ENCODE results near the gene CIB4. TPM values are rescaled to one million over a fixed set of nuclear protein-coding genes. Genes with fewer than 3 reads are reported as not detected.

CIB4 gene
- total and polyA plus RNA-seq, 7 donors, result not detected

- 74 to 91% (median 82%) methylated on average over 3 of the region's 3 CpGs for WGBS, 3 donors
- no peak for ATAC-seq
- H3K4me1 ChIP-seq, result no peaks in the 10 kb centered on the region
- peaks cover 0 to 9% (median 0%) of the 10 kb centered on the region in 3 donors for H3K27me3 ChIP-seq (ENCODE audit: insufficient read depth in 3 of 3, low read length in 2 of 3)
- H3K27ac ChIP-seq, result no peak overlapping the region
- no peak overlapping the region for H3K4me3 ChIP-seq
- no peak for DNase-seq
- TF ChIP-seq CTCF (IDR thresholded peaks at IDR 0.05), result no peak
- H3K9me3 ChIP-seq, result no peaks in the 10 kb centered on the region
- H3K36me3 ChIP-seq (ENCODE audit: insufficient read depth in 1 of 2, low read depth in 1 of 2), result no peaks in the 10 kb centered on the region
- intact Hi-C loops (cut with DNase I), result no loop called here
Measured at GRCh38 chr2:26654061-26654340, 12.8 kb upstream of the CIB4 start.

GRCh38 chr2:26653207-26654060, 12.3 kb upstream of the CIB4 start:
- no peaks in the 10 kb centered on the region for H3K36me3 ChIP-seq (ENCODE audit: insufficient read depth in 1 of 2, low read depth in 1 of 2)
- intact Hi-C loops (cut with DNase I), result no loop called here
- TF ChIP-seq CTCF (IDR thresholded peaks at IDR 0.05), result no peak
- H3K4me3 ChIP-seq, result no peak overlapping the region
- 81 to 87% (median 85%) methylated on average over 13 of the region's 13 CpGs for WGBS, 3 donors
- ATAC-seq (no peak), DNase-seq (no peak)
- peaks cover 0 to 15% (median 0%) of the 10 kb centered on the region in 3 donors for H3K27me3 ChIP-seq (ENCODE audit: insufficient read depth in 3 of 3, low read length in 2 of 3)
- no peaks in the 10 kb centered on the region for H3K9me3 ChIP-seq
- H3K27ac ChIP-seq, result no peak overlapping the region
- no peaks in the 10 kb centered on the region for H3K4me1 ChIP-seq

- Histone ChIP-seq H3K9me3 (no peaks in the 10 kb centered on the region), H3K27me3 (ENCODE audit: insufficient read depth in 3 of 3, low read length in 2 of 3) (peaks cover 0 to 19% (median 0%) of the 10 kb centered on the region in 3 donors), H3K4me3 (no peak overlapping the region), H3K4me1 (no peaks in the 10 kb centered on the region), H3K36me3 (ENCODE audit: insufficient read depth in 1 of 2, low read depth in 1 of 2) (no peaks in the 10 kb centered on the region), H3K27ac (no peak overlapping the region)
- ATAC-seq (peak in 1 of 4 donors; percentile 50), DNase-seq (peak in 1 of 2 donors; percentile 69)
- TF ChIP-seq CTCF (IDR thresholded peaks at IDR 0.05), result no peak
- WGBS, 3 donors, result 48 to 53% (median 49%) methylated on average over 12 of the region's 12 CpGs
- intact Hi-C loops (cut with DNase I), result no loop called here
Measured at GRCh38 chr2:26652361-26653041, 11.3 kb upstream of the CIB4 start.

GRCh38 chr2:26651799-26652198, 10.6 kb upstream of the CIB4 start:
- WGBS, 3 donors, result 72 to 78% (median 75%) methylated on average over 7 of the region's 7 CpGs
- no peak for ATAC-seq
- Histone ChIP-seq H3K4me3 (no peak overlapping the region), H3K9me3 (no peaks in the 10 kb centered on the region), H3K36me3 (ENCODE audit: insufficient read depth in 1 of 2, low read depth in 1 of 2) (no peaks in the 10 kb centered on the region), H3K27ac (no peak overlapping the region), H3K27me3 (ENCODE audit: insufficient read depth in 3 of 3, low read length in 2 of 3) (peaks cover 0 to 19% (median 0%) of the 10 kb centered on the region in 3 donors), H3K4me1 (no peaks in the 10 kb centered on the region)
- no peak for DNase-seq
- no peak for TF ChIP-seq CTCF (IDR thresholded peaks at IDR 0.05)
- intact Hi-C loops (cut with DNase I), result no loop called here

Data from psoas muscle (tissue), 8 donors.